NCI-H82 treated with DMSO at 0.1 percent for 48 hours (cell line): Measurements from ENCODE around the gene MAT2A.
"Not testable (repeated sequence)": the region's sequence is repeated elsewhere in the genome, so short reads cannot be mapped to it uniquely, and the experiment has no call there.

ENCODE experiments used
- DNase-seq: peaks from one replicate; lab custom pipeline; 2025; ENCODE audit not compliant: unreplicated experiment; lab: John Stamatoyannopoulos, UW

Gene MAT2A

DNA sequence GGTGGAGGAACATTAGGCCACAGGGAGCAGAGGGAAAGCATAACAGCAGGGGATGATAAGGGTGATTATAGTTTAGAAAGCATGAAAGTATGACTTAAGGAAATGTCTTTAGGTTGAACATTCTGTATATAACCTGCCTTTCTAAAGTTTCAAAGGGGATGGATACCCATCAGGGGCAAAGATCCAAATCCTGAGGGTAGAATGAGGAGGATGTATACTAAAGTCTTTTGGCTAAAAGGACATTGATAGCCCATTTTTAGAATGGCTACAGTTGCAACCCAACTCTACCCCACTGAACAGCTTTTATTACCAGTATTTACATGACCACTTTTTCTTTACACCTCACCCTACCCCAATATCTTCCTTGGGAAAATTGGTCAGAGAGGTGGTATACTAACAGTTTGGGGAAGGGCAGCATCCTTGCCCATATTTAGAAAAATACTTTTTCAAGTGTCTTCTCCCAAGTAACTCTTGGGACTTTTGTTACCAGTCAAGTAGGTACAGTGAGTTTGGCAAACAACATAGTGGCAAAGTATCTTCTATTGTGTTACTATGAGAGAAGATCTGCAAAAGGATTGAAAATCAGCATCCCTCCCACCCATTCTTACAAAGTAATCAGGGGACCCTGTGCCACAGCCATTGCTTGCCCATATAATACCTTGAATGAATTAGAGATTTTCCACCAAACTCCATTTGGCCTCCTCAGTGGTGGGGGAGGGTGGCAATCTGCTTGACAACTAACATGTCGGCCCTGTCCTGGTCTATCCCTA is 8.3 kb downstream of the MAT2A start:
- no peak for DNase-seq

DNA sequence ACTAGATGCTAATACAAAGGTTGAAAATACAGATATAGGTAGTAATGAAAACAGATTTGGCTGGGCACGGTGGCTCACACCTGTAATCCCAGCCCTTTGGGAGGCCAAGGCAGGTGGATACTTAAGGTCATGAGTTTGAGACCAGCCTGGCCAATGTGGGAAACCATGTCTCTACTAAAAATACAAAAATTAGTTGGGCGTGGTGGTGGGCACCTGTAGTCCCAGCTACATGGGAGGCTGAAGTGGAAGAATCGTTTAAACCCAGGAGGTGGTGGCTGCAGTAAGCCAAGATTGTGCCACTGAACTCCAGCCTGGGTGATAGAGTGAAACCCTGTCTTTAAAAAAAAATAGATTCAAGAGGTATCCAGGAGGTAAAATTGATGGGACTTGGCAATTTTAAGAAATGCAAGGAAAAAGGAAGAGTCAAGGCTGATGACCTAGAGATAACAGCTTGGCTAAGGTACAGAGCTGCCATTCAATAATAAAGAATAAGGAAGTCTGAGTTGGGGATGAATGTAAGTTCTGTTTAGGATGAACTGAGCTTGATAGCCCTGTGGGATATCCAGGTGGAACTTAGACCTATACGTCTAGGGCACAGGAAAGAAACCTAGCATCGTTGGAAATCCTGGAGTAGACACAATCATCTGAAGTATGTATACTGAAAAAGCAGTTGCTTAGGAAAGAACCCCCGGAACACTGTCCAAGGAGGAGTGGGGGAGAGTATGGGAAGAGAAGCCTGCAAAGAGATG is 9.1 kb downstream of the MAT2A start:
- no peak for DNase-seq

DNA sequence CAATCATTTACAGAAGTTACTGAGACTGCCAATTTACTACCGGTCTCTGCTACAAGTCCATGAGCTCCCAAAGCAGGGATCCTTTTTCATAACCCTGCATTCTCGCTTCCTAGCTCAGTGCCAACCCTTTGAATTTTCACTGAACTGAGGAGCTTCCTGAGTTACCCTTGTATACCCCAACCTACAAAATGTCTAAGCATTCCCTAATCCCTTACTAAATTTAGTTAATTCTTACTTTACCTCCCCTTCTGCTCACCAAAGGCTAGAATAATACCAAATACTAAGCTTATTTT is 9.6 kb downstream of the MAT2A start:
- no peak for DNase-seq

DNA sequence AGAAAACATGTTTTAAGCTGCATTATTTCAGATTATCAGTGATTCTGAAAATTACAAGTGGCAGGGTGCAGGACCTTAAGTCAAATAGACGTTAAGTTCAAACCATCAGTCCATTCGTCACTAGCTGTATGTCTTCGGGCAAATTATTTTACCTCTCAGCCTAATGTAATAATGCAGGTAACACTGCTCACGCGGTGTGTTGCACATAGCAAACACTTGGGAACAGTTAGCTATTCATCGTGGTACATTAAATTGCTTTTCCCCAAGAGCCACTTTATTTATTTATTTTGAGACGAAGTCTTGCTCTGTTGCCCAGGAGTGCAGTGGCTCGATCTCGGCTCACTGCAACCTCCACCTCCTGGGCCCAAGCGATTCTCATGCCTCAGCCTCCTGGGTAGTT is 10.1 kb downstream of the MAT2A start:
- no peak for DNase-seq

DNA sequence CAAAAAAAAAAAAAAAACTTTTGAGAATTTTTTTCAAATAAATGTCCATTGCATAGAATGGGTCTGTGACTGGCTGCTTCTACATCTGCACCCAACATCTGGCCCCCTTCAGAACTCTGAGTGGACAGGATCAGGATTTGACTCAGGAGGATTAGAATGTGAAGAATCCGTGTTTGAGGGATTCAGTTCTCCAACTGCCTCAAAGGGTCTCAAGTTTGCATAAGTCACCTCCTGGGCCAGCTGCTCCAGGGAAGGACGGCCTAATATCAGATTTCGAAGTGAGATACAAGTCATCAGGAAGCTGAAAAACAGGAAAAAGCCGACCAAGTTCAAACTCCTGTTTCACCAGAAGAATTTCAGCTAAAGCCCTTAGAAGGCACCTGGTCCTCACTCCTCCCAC is 10.9 kb downstream of the MAT2A start:
- DNase-seq = peak; percentile 65

DNA sequence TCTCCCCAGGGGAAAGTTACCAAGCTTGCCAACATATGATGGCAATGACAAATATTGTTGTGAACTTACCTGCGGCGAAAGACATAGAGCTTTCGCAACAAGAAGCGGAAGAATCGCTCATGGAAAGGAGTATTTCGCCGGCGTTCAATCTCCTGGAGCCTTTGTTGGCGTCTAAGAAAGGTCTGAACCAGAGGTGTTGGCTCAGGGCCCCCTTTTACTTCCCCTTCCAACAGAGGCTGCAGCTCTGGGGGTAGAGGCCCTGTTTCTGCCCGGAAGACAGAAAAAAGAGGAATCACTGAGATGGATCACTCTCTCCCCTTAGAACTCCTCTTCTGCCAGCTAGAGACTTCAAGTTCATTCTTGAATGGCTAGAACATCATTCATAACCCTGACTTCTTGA is 11.5 kb downstream of the MAT2A start:
- DNase-seq = no peak

DNA sequence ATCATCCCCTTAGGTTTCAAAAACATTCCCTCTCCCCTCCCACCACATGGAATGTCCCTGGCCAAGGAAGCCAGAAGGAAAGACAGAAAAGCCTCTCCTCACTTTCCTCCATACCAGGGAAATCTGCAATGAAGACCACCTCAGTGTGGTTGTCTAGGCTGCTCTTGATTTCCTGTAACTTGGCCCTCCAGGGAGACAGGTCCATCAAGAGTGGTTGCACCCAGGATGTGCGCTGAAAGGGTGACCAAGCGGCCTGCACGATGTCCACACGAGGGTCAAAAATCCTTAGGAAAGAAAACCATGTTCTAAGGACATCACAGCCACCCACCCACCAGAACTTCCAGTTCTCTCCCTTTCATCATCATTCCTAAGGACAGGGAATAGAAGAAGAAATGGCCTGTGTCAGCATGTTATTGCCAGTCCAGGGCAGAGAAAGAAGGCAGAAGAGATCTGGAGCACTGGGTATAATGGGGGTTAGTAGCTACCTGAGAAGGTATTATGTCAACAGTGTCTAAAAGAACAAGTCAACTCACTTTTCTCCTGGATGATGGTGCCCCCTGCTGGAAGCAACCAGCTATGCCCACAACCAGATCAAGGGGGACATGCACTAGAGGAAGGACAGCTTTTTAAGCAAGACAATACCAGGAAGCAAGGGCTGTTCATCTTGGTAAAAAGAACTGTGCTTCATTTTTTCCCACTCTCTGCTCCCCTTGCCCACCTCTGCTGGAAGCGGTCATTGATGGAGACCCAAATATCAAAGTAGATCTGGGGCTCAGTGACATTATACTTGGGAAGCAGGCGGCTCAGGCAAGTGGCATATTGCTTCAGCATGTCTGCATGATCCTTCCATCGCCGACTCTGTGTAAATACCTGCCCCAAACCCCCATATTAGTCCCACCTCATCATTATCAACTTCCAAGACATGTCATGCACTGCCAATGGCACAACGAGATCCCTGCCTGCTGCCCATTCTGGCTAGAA is 13.0 kb downstream of the MAT2A start:
- DNase-seq = peak; percentile 65

DNA sequence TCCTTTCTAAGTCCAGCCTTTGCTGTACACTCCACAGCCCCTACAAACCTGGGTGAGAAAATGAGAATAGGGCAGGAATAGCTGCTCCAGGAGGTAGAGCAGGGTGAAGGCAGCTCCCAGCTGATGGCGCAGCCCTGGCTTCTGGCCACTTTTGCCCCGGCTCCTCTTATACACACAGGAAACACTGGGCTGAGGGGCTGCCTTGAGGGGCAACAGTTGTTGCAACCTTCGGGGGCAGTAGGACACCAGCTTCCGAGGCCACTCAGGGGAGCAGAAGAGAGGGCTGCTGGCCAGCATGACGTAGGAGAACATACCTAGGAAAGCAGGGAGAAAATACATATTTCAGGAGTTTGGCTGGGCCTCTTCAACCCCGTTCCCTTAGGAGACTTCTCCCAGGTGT is 14.2 kb downstream of the MAT2A start:
- no peak for DNase-seq

DNA sequence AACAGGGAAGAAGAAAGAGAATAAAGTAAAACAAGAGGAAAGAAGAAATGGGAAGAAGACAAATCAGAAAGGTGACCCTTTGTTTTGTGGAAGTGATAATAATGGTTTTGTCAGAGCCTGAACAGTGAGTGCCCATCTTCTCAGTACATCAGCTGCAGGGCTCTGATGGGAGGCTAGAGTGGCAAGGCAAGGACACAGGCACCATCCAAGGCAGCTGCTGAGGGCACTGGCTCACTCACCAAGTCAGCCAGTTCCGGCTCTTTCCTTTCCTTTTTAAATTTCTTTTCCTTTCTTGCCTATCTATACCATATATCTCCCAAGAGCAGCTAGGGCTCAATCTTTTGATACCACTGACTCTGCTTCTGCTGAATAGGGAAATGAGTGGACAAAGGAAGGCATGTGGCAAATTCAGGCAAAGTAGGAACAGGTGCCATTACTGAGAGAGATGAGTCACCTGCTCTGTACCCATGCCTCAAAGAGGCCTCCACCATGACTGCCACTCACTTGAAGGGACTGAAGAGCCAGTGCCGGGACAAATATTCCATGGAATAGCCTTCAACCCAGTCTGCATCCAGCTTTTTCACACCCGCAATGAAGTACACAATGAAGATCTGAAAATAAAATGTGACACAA is 16.1 kb downstream of the MAT2A start:
- DNase-seq = no peak

DNA sequence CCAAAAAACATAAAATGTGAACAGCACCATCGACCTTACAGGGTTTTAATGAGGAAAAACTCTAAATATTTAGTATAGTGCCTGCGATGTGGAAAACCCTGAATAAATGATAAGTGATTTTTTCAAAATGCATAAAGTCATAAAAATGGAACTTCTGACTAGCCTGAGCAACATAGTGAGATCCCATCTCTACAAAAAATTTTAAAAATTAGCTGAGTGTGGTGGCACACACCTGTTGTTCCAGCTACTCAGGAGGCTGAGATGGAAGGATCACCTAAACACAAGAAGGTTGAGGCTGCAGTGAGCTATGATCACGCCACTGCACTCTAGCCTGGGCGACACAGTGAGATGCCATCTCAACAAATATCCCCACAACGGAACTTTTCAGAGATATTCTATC is 18.2 kb downstream of the MAT2A start:
- no peak for DNase-seq

DNA sequence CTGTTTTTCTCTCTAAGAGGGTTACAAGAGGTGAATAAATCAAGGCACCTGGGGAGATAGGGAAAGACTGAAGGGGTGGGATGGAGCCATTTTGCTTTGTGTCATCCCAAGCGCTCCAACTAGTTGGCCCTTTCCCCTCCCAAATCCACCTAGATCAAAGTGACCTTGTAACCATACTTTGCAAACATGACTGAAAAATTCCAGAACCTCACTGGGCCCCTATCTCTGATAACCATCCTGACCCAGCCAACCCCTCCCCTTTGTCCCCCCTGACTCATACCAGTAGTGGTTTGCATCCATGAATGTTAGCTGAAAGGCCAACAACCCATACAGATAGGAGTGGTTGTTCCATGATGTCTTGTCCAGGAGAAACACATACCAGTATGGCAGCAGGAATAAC is 19.2 kb downstream of the MAT2A start:
- DNase-seq = no peak

DNA sequence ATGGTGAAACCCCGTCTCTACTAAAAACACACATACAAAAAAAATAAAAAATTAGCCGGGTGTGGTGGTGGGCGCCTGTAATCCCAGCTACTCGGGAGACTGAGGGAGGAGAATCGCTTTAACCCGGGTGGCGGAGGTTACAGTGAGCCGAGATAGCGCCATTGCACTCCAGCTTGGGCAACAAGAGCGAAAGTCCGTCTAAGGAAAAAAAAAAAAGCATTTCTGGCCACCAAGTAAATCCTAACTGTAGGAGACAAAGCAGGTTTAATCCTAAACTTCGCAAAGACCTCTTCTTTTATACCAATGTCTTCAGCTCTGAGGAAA is 21.4 kb downstream of the MAT2A start:
- not testable (repeated sequence) for DNase-seq

DNA sequence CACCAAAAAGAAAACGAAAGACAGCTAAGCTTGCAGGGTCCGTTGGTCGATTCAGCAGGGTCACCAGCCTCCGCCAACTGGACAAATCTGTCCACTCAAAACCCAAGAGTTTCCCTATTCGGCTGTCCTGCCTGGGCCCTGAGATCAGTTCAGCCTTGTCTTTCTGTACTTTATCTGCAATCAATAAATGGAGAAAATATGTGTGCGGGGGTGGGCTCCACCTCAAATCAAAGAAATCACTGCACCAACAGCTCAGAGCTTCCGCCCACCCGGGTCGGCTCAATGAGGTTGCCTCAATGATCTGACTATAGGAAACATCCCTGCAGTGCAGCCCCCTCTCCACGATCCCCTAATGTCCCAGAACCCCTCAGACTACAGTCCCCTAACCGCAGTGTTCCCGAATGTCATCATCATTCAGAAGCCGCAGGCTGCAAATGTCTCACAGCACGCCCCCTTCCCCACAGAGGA is 21.9 kb downstream of the MAT2A start:
- DNase-seq = no peak

DNA sequence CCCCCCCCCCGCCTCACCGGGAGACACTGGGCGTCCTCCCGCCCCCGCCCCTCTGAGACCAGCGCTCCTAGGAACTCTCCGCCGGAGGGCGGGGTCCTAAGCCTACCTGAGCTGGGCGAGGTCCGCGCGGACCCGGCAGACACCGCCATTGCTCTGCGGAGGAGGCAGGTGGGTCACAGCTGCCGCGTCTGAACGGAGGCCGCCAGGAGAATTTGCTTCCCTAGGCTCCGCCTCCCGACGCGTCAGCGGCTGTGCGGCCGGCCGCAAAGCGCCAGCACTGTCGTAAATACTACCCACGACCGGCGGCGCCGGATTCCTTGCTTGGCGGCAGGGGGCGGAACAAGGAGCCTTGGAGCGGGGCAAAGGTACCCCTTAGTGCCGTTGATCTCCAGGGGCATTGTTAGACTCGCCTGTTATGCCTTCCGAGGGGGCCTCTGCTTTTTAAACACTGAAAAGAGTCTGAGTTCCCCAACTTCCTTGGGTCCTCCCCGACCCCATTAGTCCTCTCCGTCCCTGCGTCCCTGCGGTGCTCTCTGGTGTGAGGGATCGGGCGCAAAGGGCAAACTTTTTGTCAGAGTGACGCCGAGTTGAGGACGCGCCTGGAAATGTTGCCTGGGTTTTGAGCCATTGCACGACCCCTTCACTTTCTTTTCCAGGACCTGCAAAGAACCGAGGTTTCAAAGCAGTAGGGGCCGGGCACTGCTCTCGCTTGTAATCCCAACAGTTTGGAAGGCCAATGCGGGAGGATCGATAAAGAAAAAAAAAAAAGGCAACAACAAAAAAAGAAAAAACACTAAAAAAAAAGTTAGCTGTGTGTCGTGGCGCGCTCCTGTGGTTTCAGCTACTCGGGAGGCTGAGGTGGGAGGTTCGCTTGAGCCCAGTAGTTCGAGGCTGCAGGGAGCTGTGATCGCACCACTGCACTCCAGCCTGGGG is 22.6 kb downstream of the MAT2A start, which contains the start of gene GGCX:
Gene GGCX (minus strand): TSS at position 214 of the 933 bp plus-strand sequence. CDS start 65 bp downstream, at position 149.
- peak; percentile 89 for DNase-seq

DNA sequence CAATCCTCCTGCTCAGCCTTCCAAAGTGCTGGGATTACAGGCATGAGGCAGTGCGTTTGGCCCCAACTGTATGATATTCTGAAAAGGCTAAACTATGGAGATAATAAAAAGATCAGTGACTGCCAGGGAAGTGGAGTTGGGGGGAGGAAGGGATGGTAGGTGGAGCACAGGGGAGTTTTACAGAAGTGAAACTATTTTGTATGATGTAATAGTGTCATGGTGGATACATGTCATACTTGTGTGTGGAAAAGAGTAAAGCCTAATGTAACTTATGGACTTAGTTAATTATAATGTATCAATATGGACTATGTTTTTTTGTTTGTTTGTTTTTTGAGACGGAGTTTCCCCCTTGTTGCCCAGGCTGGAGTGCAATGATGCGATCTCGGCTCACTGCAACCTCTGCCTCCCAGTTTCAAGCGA is 25.2 kb downstream of the MAT2A start:
- no peak for DNase-seq

DNA sequence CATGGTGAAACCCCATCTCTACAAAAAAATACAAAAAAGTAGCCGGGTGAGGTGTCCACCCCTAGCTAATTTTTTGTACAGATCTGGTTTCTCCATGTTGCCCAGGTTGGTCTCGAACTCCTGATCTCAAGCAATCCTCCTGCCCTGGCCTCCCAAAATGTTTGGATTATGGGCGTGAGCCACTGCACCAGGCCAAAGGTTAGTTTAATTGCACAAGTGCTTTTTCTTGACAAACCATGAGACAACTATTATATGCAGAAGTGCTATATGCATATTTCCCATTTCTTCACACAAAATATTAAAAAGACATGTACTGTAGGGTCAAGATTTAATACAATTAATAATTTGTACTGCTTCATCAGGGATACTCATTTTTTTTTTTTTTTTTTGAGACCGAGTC is 27.3 kb downstream of the MAT2A start:
- DNase-seq = no peak

DNA sequence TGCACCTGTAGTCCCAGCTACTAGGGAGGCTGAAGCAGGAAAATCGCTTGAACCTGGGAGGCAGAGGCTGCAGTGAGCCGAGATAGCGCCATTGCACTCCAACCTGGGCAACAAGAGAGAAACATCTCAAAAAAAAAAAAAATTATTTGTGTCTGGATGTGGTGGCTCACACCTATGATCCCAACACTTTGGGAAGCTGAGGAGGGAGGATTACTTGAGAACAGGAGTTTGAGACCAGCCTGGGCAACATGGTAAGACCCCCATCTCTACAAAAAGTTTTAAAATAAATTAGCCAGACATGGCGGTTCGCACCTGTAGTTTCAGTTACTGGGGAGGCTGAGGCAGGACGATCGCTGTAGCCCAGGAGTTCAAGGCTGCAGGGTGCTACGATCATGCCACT is 36.8 kb downstream of the MAT2A start:
- DNase-seq = no peak

DNA sequence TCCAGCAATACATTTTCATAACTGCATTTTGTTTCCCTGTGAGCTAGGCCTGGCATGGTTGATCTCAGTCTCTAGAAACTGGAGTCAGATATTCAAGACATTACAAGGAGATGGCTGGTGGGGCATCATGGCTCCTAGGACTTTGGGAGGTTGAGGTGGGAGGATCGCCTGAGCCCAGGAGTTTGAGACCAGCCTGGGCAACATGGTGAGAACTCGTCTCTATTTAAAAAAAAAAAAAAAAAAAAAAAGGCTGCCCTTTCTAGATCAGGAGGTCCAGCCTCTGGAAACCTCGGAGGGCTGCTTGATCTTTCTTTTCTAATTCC is 38.1 kb downstream of the MAT2A start:
- DNase-seq = no peak

DNA sequence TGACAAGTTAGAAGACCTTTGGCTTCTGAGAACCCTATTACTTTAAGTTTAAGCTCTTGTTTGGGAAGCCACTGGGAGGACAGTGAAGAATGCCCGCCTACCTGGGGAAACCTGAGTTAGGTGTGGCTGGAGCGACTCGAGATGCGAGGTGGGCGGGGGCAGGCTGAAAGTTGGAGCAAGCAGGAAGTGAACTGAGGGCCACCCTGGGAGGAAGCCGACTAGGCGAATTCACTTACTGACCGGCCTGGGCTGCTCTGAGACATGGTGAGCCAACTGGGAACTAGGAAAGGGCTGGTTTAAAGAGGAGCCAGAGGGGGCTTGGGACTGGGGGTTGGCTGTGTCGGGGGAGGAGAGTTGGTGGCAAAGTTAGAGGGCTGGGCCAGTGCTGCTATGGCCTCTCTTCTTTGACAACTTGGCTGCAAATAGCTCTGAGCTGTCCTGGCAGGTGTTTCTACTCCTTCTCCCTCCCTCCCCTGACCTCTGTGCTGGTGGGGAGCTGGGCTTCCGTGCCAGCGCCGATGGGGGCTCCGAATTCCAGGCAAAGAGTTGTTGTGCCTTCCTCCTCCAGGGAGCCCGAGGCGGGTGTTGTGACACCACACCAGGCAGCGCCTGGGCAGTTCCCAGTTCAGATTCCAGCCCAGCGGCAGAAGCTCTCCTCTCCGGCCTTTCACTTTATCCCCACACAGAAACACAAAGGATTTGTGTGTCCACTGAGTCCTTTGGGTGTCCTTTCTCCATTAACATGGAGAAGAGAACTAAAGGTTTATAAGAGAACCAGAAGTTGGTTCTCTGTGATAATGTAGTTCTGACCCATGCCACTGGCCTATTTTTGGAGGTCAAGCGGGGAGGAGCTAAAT is 38.6 kb downstream of the MAT2A start, which contains the start of gene VAMP8:
Gene VAMP8 (plus strand): TSS at position 201 of the 857 bp plus-strand sequence. CDS start 61 bp downstream, at position 262.
- no peak for DNase-seq
